GM12878 (cell line): Measurements from ENCODE around the gene IBA57. TPM values are rescaled to one million over a fixed set of nuclear protein-coding genes. Genes with fewer than 3 reads are reported as not detected.

Experiments
- ATAC-seq: fragments of 200-7000 bp; cut with Tn5 transposase; 3 replicates; pipeline ENCODE4 v1.9.1; 2020; ENCODE audit warnings: mild to moderate bottlenecking, moderate library complexity
- BruUV-seq: library from RNA; stranded (reverse); fragments of 400-500 nt; replicated peaks from 2 replicates; lab custom pipeline; 2021; lab: Mats Ljungman, UMichigan
- CTCF ChIA-PET: fragments of 300-600 bp; sonication (Branson Sonifier 250); formaldehyde crosslinking; extraction: SDS; loops from one replicate; lab custom pipeline; 2021; ENCODE audit warnings: inconsistent platforms; lab: Yijun Ruan, JAX
- POLR2A ChIA-PET: fragments of 350-600 bp; formaldehyde crosslinking; extraction: SDS; loops from one replicate; lab custom pipeline; 2021; ENCODE audit warnings: inconsistent platforms; lab: Charles Lee
- RAD21 ChIA-PET: fragments of 300-600 bp; sonication (Branson Sonifier 250); formaldehyde crosslinking; loops from one replicate; lab custom pipeline; 2023; ENCODE audit warnings: antibody characterized with exemption; ENCODE audit not compliant: unreplicated experiment; lab: Charles Lee
- SMC1A ChIA-PET: fragments of 300-600 bp; sonication (Branson Sonifier 250); formaldehyde crosslinking; loops from one replicate; lab custom pipeline; 2023; ENCODE audit not compliant: unreplicated experiment, uncharacterized antibody; lab: Charles Lee
- DNase-seq: peaks from one replicate; pipeline ENCODE4 v3.0.0-alpha.2; 2011; ENCODE audit warnings: low read depth, low spot score
- FAIRE-seq: peaks from 3 replicates; lab custom pipeline; 2011; peaks lifted over from hg19 to GRCh38; lab: Jason Lieb, UNC
- H2AFZ ChIP-seq: 2 replicates; pipeline ENCODE4 v1.6.0; 2011; ENCODE audit warnings: low read depth, low read length, control low read depth; ENCODE audit not compliant: control insufficient read depth
- H3K27ac ChIP-seq: 2 replicates; pipeline ENCODE4 v1.5.1; 2011; ENCODE audit warnings: control low read depth; ENCODE audit not compliant: control insufficient read depth, insufficient read depth
- H3K27me3 ChIP-seq, 2 experiments: replicated peaks in 1 of 2; 2 replicates each; pipeline versions ENCODE4 v1.6.0 to v1.6.1; 2011; ENCODE audit warnings: low read length in 1 of 2; ENCODE audit not compliant: control insufficient read depth in 2 of 2, insufficient read depth in 2 of 2
- H3K36me3 ChIP-seq, 2 experiments: 2 replicates each; pipeline ENCODE4 v1.5.1; 2011; ENCODE audit warnings: low read length in 1 of 2; ENCODE audit not compliant: control insufficient read depth in 2 of 2, insufficient read depth in 2 of 2
- H3K4me1 ChIP-seq: 2 replicates; pipeline ENCODE4 v1.6.1; 2011; ENCODE audit warnings: mild to moderate bottlenecking, low read length, moderate library complexity, mixed read lengths; ENCODE audit not compliant: control insufficient read depth, insufficient read depth
- H3K4me2 ChIP-seq: 2 replicates; pipeline ENCODE4 v1.6.0; 2011; ENCODE audit warnings: control low read depth; ENCODE audit not compliant: control insufficient read depth, insufficient read depth
- H3K4me3 ChIP-seq: fragments of 200-600 bp; sonication (generic); 2 replicates; pipeline ENCODE4 v1.5.1; 2016
- H3K79me2 ChIP-seq: 2 replicates; pipeline ENCODE4 v1.6.0; 2011; ENCODE audit warnings: low read length; ENCODE audit not compliant: control insufficient read depth, insufficient read depth
- H3K9ac ChIP-seq: 2 replicates; pipeline ENCODE4 v1.8.0; 2011; ENCODE audit warnings: low read length, control low read depth, mixed read lengths; ENCODE audit not compliant: control insufficient read depth, insufficient read depth
- H3K9me3 ChIP-seq: replicated peaks from 3 replicates; pipeline ENCODE4 v1.5.1; 2011; ENCODE audit warnings: mild to moderate bottlenecking, low read length; ENCODE audit not compliant: control insufficient read depth, insufficient read depth
- H4K20me1 ChIP-seq: 2 replicates; pipeline ENCODE4 v1.6.0; 2011; ENCODE audit not compliant: control insufficient read depth, insufficient read depth
- BCLAF1 ChIP-seq: fragments of 450-650 bp; IDR thresholded peaks from 2 replicates; pipeline ENCODE4 v1.6.1; 2017; ENCODE audit warnings: antibody characterized with exemption, mild to moderate bottlenecking, moderate library complexity
- EED ChIP-seq: sonication (generic); IDR thresholded peaks from 2 replicates; pipeline ENCODE4 v1.6.1; 2016; ENCODE audit warnings: antibody characterized with exemption, low read depth
- FOS ChIP-seq: IDR thresholded peaks from 3 replicates; pipeline ENCODE4 v1.6.1; 2011; ENCODE audit warnings: borderline replicate concordance; ENCODE audit not compliant: insufficient read length; ENCODE audit errors: extremely low read depth
- KAT2A ChIP-seq: conservative IDR thresholded peaks from 2 replicates; pipeline ENCODE4 v1.6.1; 2011; ENCODE audit warnings: low read depth, low read length; ENCODE audit not compliant: control insufficient read depth
- STAT1 ChIP-seq: fragments of 450-650 bp; conservative IDR thresholded peaks from 2 replicates; pipeline ENCODE4 v1.6.1; 2014; ENCODE audit warnings: antibody characterized with exemption, mild to moderate bottlenecking
- USF1 ChIP-seq: IDR thresholded peaks from 2 replicates; pipeline ENCODE4 v1.6.1; 2011; ENCODE audit warnings: borderline replicate concordance, low read depth, mild to moderate bottlenecking, moderate library complexity, mixed read lengths, low read length; ENCODE audit not compliant: insufficient read depth; ENCODE audit errors: extremely low read length
- ZNF592 ChIP-seq: fragments of 450-650 bp; IDR thresholded peaks from 2 replicates; pipeline ENCODE4 v1.6.1; 2017; ENCODE audit warnings: mild to moderate bottlenecking, moderate library complexity
- WGBS: methylation state at CpG from one replicate; pipeline ENCODE4 v1.1.6; 2016; ENCODE audit warnings: low lambda C conversion rate; ENCODE audit not compliant: insufficient replicate concordance, insufficient coverage; ENCODE audit errors: missing lambda C conversion rate; 5-methylcytosine and 5-hydroxymethylcytosine counted together
- in situ Hi-C: fragments of 300-500 bp; cut with MboI; formaldehyde crosslinking; loops from 9 replicates; pipeline ENCODE4 v1.14.3; 2018; ENCODE audit warnings: mixed read lengths
- intact Hi-C: fragments of 100-400 bp; cut with micrococcal nuclease; formaldehyde crosslinking; loops from one replicate; pipeline ENCODE4 v1.14.2; 2022; ENCODE audit not compliant: unreplicated experiment
- polyA plus RNA-seq, 11 experiments: library from polyadenylated mRNA; depleted of rRNA in 4 of 11; unstranded in 6 of 11; stranded (reverse) in 5 of 11; fragments of >200 nt; fragmentation: Nextera tagmentation in 4 of 11; fragmentation: Illumina TruSeq in 1 of 11; extraction: Ambion mirVana in 4 of 11; extraction: Trizol in 1 of 11; gene quantifications; 1 replicate in 1 of 11; 2 replicates in 10 of 11; pipeline versions ENCODE4 v1.2.1 to v1.2.3, GENCODE V29; 2011 to 2016; ENCODE audit warnings: inconsistent platforms in 2 of 11, missing spikeins in 2 of 11, low read depth in 1 of 11
- total RNA-seq, 4 experiments: library from RNA; depleted of rRNA in 3 of 4; stranded (reverse); fragments of >200 nt in 3 of 4; fragmentation: Illumina TruSeq in 1 of 4; extraction: Trizol in 1 of 4; gene quantifications; 2 replicates each; pipeline versions ENCODE4 v1.2.1 to v1.2.3, GENCODE V29; 2013 to 2021

Gene IBA57
- total and polyA plus RNA-seq, 10 of the 15 experiments (the other 5 are each of a cell fraction or from before 2014, with no cell fraction given) = 0.51 to 8.6 (median 3.7) TPM

- H3K4me1 ChIP-seq = no peaks in the 10 kb centered on the region
- WGBS = 17% methylated on average over 9 of the region's 9 CpGs
- DNase-seq = no peak
- no peaks in the 10 kb centered on the region for H3K9me3 ChIP-seq
- H2AFZ ChIP-seq = no peak overlapping the region
- CTCF ChIA-PET = no interaction called here
- H3K27ac ChIP-seq = no peak overlapping the region
- no peaks in the 10 kb centered on the region for H3K79me2 ChIP-seq
- FAIRE-seq = no peak
- H4K20me1 ChIP-seq = no peaks in the 10 kb centered on the region; the same call in 1 of the 2 replicates
- in situ Hi-C loops (no loop called here), intact Hi-C loops (no loop called here)
- H3K4me2 ChIP-seq = no peak overlapping the region
- no peak overlapping the region for H3K9ac ChIP-seq
- no peaks in the 10 kb centered on the region for H3K27me3 ChIP-seq
- no peak overlapping the region for H3K4me3 ChIP-seq
- no peak for TF ChIP-seq STAT1
- no peak for TF ChIP-seq KAT2A
- TF ChIP-seq BCLAF1 = no peak
- TF ChIP-seq FOS = no peak
- no peak for TF ChIP-seq ZNF592
- TF ChIP-seq USF1 = no peak
- TF ChIP-seq EED = no peak
- RAD21 ChIA-PET = no interaction called here
- SMC1A ChIA-PET = no interaction called here
- no peaks in the 10 kb centered on the region for H3K36me3 ChIP-seq
- ATAC-seq = no peak
- POLR2A ChIA-PET = no interaction called here
- no TSS peak for BruUV-seq
Observed at GRCh38 chr1:228156515-228156881, 9.1 kb upstream of the IBA57 start.
